K562 (cell line): Measurements from ENCODE around the gene IRAK2. TPM values are rescaled to one million over a fixed set of nuclear protein-coding genes. Genes with fewer than 3 reads are reported as not detected.

Source experiments
- ATAC-seq: fragments of 200-7000 bp; cut with Tn5 transposase; 3 replicates; pipeline ENCODE4 v1.9.1; 2020; ENCODE audit warnings: moderate library complexity
- BruUV-seq: library from RNA; stranded (reverse); fragments of 400-500 nt; replicated peaks from 2 replicates; lab custom pipeline; 2021; lab: Mats Ljungman, UMichigan
- CTCF ChIA-PET: fragments of 300-600 bp; formaldehyde crosslinking; extraction: SDS; loops from one replicate; lab custom pipeline; 2021; ENCODE audit warnings: low intra/inter-chr PET ratio; lab: Yijun Ruan, JAX
- POLR2A ChIA-PET: fragments of 300-600, 350-650 bp; sonication (Branson Sonifier 250); formaldehyde crosslinking; extraction: SDS; loops from one replicate; lab custom pipeline; 2021; ENCODE audit warnings: antibody characterized with exemption, inconsistent platforms; lab: Yijun Ruan, JAX
- DNase-seq, 4 experiments: peaks; one replicate each; pipeline versions ENCODE4 v3.0.0 to v3.0.0-alpha.2; 2011 to 2018; ENCODE audit warnings: low spot score in 3 of 4, mixed read lengths in 3 of 4; ENCODE audit errors: extremely low read depth in 1 of 4
- FAIRE-seq: peaks from 2 replicates; lab custom pipeline; 2011; peaks lifted over from hg19 to GRCh38; lab: Jason Lieb, UNC
- H2AFZ ChIP-seq: 2 replicates; pipeline ENCODE4 v1.6.0; 2011; ENCODE audit warnings: low read depth, low read length, control low read depth, inconsistent platforms
- H3K27ac ChIP-seq: fragments of 200-600 bp; 3 replicates; pipeline ENCODE4 v1.8.0; 2011; ENCODE audit warnings: low read depth, mild to moderate bottlenecking, control low read depth, inconsistent platforms, low read length, moderate library complexity, mixed read lengths; ENCODE audit errors: extremely low read depth
- H3K27me3 ChIP-seq, 2 experiments: fragments of 300-600 bp in 1 of 2; 2 replicates in 1 of 2; 3 replicates in 1 of 2; pipeline versions ENCODE4 v1.6.0 to v1.8.0; 2011; ENCODE audit warnings: inconsistent platforms in 2 of 2, low read length in 2 of 2, mild to moderate bottlenecking in 1 of 2, mixed read lengths in 1 of 2, moderate library complexity in 1 of 2; ENCODE audit not compliant: control insufficient read depth in 2 of 2, insufficient read depth in 2 of 2
- H3K36me3 ChIP-seq: fragments of 300-600 bp; 3 replicates; pipeline ENCODE4 v1.8.0; 2011; ENCODE audit warnings: mild to moderate bottlenecking, low read length, inconsistent platforms; ENCODE audit not compliant: control insufficient read depth, insufficient read depth
- H3K4me1 ChIP-seq, 2 experiments: fragments of 200-600 bp in 1 of 2; replicated peaks in 1 of 2; 2 replicates in 1 of 2; 3 replicates in 1 of 2; pipeline versions ENCODE4 v1.5.1 to v1.8.0; 2011; ENCODE audit warnings: inconsistent platforms in 2 of 2, low read length in 2 of 2, mild to moderate bottlenecking in 1 of 2, mixed read lengths in 1 of 2, moderate library complexity in 1 of 2; ENCODE audit not compliant: control insufficient read depth in 2 of 2, insufficient read depth in 2 of 2
- H3K4me2 ChIP-seq: 2 replicates; pipeline ENCODE4 v1.6.1; 2011; ENCODE audit warnings: low read length, control low read depth, inconsistent platforms, mixed read lengths; ENCODE audit not compliant: insufficient read depth
- H3K4me3 ChIP-seq: fragments of 200-600 bp; sonication (generic), shearing (Covaris generic); 2 replicates; pipeline ENCODE4 v1.5.1; 2016; ENCODE audit warnings: control low read depth, inconsistent platforms
- H3K79me2 ChIP-seq: fragments of 200-600 bp; 3 replicates; pipeline ENCODE4 v1.8.0; 2011; ENCODE audit warnings: low read length, inconsistent platforms; ENCODE audit not compliant: control insufficient read depth, insufficient read depth
- H3K9ac ChIP-seq, 2 experiments: 2 replicates each; pipeline versions ENCODE4 v1.6.0 to v1.6.1; 2011; ENCODE audit warnings: low read depth in 2 of 2, low read length in 2 of 2, control low read depth in 1 of 2, inconsistent platforms in 1 of 2, mild to moderate bottlenecking in 1 of 2, mixed read lengths in 1 of 2; ENCODE audit not compliant: insufficient read depth in 1 of 2
- H3K9me1 ChIP-seq: one replicate; pipeline ENCODE4 v1.6.0; 2011; ENCODE audit warnings: inconsistent platforms, mild to moderate bottlenecking, low read length, moderate library complexity; ENCODE audit not compliant: control insufficient read depth, insufficient read depth
- H3K9me3 ChIP-seq: replicated peaks from 2 replicates; pipeline ENCODE4 v1.5.1; 2011; ENCODE audit warnings: low read depth, low read length, inconsistent platforms; ENCODE audit not compliant: control insufficient read depth, insufficient read depth
- H4K20me1 ChIP-seq: replicated peaks from 2 replicates; pipeline ENCODE4 v1.6.1; 2011; ENCODE audit warnings: low read length, inconsistent platforms, mixed read lengths; ENCODE audit not compliant: control insufficient read depth, insufficient read depth
- FOXP4 ChIP-seq: sonication (generic); formaldehyde crosslinking; IDR thresholded peaks from 2 replicates; pipeline ENCODE4 v1.8.0; 2022; ENCODE audit warnings: mild to moderate bottlenecking, missing genetic modification reagents, borderline replicate concordance
- JUNB ChIP-seq: fragments of 450-650 bp; formaldehyde crosslinking; conservative IDR thresholded peaks from 2 replicates; pipeline ENCODE4 v1.4.0; 2020; ENCODE audit warnings: mild to moderate bottlenecking
- THRA ChIP-seq: fragments of 450-650 bp; IDR thresholded peaks from 2 replicates; pipeline ENCODE4 v1.6.1; 2017; ENCODE audit warnings: mild to moderate bottlenecking, moderate library complexity
- ZBTB40 ChIP-seq, 2 experiments: fragments of 450-650 bp in 1 of 2; sonication (generic) in 1 of 2; formaldehyde crosslinking in 1 of 2; IDR thresholded peaks; 2 replicates each; pipeline versions ENCODE4 v1.7.1 to v1.9.0; 2016 to 2022; ENCODE audit warnings: inconsistent platforms in 1 of 2, mild to moderate bottlenecking in 1 of 2, missing genetic modification reagents in 1 of 2
- WGBS: fragments of 100-300 bp; shearing (Covaris generic); methylation state at CpG from one replicate; pipeline ENCODE4 v1.1.6; 2016; ENCODE audit warnings: low coverage, mixed read lengths; ENCODE audit not compliant: insufficient coverage; ENCODE audit errors: missing lambda C conversion rate; 5-methylcytosine and 5-hydroxymethylcytosine counted together
- in situ Hi-C: fragments of 300-500 bp; cut with MboI; formaldehyde crosslinking; loops from 4 replicates; pipeline ENCODE4 v1.15.0; 2018; ENCODE audit warnings: inconsistent platforms, mixed read lengths
- intact Hi-C: fragments of 100-400 bp; cut with micrococcal nuclease; formaldehyde crosslinking; loops from 2 replicates; pipeline ENCODE4 v1.14.2; 2022
- polyA plus RNA-seq, 8 experiments: library from polyadenylated mRNA; depleted of rRNA in 4 of 8; stranded (reverse) in 5 of 8; unstranded in 3 of 8; fragments of >200 nt; fragmentation: Nextera tagmentation in 2 of 8; fragmentation: Illumina TruSeq in 1 of 8; extraction: Ambion mirVana in 2 of 8; extraction: Trizol in 1 of 8; gene quantifications; 2 replicates each; pipeline versions ENCODE4 v1.2.1 to v1.2.3, GENCODE V29; 2011 to 2014; ENCODE audit warnings: inconsistent platforms in 1 of 8, missing spikeins in 1 of 8
- total RNA-seq, 7 experiments: library from RNA; depleted of rRNA in 6 of 7; stranded (reverse); fragments of >200 nt in 6 of 7; fragmentation: Illumina TruSeq in 2 of 7; extraction: Trizol in 2 of 7; gene quantifications; 2 replicates each; pipeline versions ENCODE4 v1.2.1 to v1.2.3, GENCODE V29; 2011 to 2021; ENCODE audit warnings: low replicate concordance in 1 of 7

IRAK2 gene
- total and polyA plus RNA-seq, 9 of the 15 experiments (the other 6 are each of a cell fraction or from before 2014, with no cell fraction given): 0.42 to 4.4 (median 2.7) TPM

GRCh38 chr3:10115326-10116137, 49.2 kb upstream of the IRAK2 start, which contains the start of gene BRK1 (continued):
- no peak for TF ChIP-seq FOXP4
- TF ChIP-seq JUNB (CRISPR knock-in tag): no peak

GRCh38 chr3:10116138-10116460, 48.6 kb upstream of the IRAK2 start:
- ChIA-PET POLR2A (interaction anchor here (0.7 to 2.4 kb wide), 5 partner anchors 9 to 27 kb away, joined by 3 to 7 read pairs (median 3); no protein-coding TSS in a partner anchor), CTCF (no interaction called here)
- Histone ChIP-seq H3K9ac (peak overlapping the region; percentile 77 to 96), H3K4me3 (peak overlapping the region; percentile 67), H3K9me3 (no peaks in the 10 kb centered on the region), H3K4me1 (peaks cover 9 to 14% of the 10 kb centered on the region in 2 experiments; a peak in 3 of 5 replicates), H3K27me3 (no peaks in the 10 kb centered on the region), H3K27ac (peak overlapping the region; percentile 78), H3K4me2 (peak overlapping the region; percentile 100), H3K9me1 (no peaks in the 10 kb centered on the region), H3K79me2 (peaks cover 55% of the 10 kb centered on the region), H3K36me3 (peaks cover 30% of the 10 kb centered on the region), H2AFZ (peak overlapping the region; percentile 93), H4K20me1 (peaks cover 12% of the 10 kb centered on the region; the same call in 1 of the 2 replicates)
- DNase-seq: peak; percentile 40 to 60 (median 52)
- in situ Hi-C loops (no loop called here), intact Hi-C loops (no loop called here)
- 1% methylated on average over 10 of the region's 10 CpGs for WGBS
- FAIRE-seq: no peak
- BruUV-seq: no TSS peak
- peak; percentile 59 for ATAC-seq
- TF ChIP-seq ZBTB40 (IDR thresholded peaks at IDR 0.05) (peak; percentile 45; the same call in 1 of the 2 replicates), ZBTB40 (CRISPR knock-in tag; IDR thresholded peaks at IDR 0.05) (no peak), THRA (no peak)
